Coronary artery (tissue), 2 donors: ENCODE data around the gene FBXW5.

Experiments
- DNase-seq: peaks from one replicate; pipeline ENCODE4 v3.0.0-alpha.2; 2017; ENCODE audit warnings: low spot score
- H3K27ac ChIP-seq, 2 donors: fragments of 200-600 bp; sonication (generic); one replicate each; pipeline ENCODE4 v1.5.1; 2016 to 2019
- H3K4me3 ChIP-seq: fragments of 200-600 bp; sonication (generic); 2 replicates; pipeline ENCODE4 v1.5.1; 2016; ENCODE audit warnings: mild to moderate bottlenecking, moderate library complexity
- TF ChIP-seq, protein P1 (sequence below): fragments of 200-600 bp; sonication (generic); IDR thresholded peaks from one replicate; pipeline ENCODE4 v1.5.1; 2019; ENCODE audit warnings: antibody characterized with exemption

FBXW5 gene

DNA sequence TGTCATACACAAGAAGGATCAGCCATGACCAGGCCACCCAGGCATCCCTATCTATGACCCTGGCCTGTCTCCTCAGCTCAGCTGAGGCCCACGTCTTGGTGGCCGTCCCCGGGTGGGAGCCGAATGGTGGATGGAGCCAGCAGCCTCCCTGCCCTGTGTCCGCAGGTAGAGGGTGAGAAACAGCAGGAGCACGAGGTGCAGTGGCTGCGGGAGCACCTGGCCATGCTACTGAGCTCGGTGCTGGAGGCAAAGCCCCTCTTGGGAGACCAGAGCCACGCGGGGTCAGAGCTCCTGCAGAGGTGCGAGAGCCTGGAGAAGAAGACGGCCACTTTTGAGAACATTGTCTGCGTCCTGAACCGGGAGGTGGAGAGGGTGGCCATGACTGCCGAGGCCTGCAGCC is 24.5 kb downstream of the FBXW5 start:
- no peak for DNase-seq
- Histone ChIP-seq H3K4me3 (no peak overlapping the region), H3K27ac (no peak overlapping the region)
- TF ChIP-seq, protein P1, sequence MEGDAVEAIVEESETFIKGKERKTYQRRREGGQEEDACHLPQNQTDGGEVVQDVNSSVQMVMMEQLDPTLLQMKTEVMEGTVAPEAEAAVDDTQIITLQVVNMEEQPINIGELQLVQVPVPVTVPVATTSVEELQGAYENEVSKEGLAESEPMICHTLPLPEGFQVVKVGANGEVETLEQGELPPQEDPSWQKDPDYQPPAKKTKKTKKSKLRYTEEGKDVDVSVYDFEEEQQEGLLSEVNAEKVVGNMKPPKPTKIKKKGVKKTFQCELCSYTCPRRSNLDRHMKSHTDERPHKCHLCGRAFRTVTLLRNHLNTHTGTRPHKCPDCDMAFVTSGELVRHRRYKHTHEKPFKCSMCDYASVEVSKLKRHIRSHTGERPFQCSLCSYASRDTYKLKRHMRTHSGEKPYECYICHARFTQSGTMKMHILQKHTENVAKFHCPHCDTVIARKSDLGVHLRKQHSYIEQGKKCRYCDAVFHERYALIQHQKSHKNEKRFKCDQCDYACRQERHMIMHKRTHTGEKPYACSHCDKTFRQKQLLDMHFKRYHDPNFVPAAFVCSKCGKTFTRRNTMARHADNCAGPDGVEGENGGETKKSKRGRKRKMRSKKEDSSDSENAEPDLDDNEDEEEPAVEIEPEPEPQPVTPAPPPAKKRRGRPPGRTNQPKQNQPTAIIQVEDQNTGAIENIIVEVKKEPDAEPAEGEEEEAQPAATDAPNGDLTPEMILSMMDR = no peak

DNA sequence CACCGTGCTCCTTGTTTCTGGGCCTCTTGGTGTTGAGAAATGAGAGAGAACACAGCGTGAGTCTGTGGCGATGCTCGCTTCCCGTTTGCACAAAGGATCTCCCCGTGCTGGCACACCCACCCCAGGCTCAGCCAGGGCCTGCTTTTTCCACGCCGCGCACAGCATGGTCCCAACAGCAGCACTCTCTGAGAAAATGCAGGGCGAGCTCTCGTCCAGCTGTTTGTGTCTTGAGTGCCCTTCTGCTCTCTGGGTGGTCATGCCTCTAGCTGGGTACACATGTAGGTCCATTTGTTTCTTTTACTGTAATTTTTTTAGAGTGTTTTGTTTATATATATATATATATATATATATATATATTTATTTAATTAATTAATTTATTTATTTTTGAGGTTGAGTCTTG is 26.6 kb downstream of the FBXW5 start:
- no peak overlapping the region for H3K27ac ChIP-seq
- TF ChIP-seq, protein P1 = no peak
- DNase-seq = no peak

DNA sequence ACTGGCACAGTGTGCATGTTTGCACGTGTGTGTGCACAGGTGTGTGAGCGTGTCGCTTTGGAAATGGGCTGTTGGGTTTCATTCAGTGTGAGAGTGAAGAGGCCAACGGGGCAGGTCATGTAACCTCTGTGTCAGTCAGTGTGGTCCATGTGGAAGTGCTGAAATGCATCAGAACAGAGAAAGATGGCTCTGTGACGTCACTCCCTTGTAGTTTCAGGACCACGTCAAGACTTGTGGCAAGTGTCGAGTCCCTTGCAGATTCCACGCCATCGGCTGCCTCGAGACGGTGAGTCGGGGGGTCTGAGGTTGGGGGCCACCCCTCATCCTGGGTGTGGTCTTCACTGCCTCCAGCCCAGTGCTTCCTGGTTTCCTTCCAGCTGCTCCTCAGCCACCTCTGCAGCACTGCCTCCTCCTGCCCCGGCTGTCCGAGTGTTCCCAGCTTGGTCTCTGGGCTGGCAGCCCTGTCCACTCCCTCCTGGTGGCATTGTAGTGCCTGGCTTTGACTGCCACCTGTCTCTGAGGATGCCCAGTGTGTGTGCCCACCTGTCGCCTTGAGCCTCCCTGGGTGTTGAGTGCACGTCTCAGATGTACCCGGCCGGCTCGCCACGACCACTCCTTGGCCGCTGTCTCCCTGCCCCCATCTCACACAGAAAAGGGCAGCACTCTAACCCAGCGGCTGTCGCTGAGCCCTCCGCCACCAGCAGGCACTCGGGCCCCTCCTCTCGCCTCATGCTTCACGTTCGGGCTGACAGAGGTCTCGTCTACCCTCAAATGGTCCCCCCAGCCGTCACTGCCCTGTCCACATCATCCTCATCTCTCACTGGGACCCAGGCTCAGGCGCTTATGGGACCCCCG is 28.0 kb downstream of the FBXW5 start:
- Histone ChIP-seq H3K4me3 (no peak overlapping the region), H3K27ac (no peak overlapping the region)
- TF ChIP-seq, protein P1 = no peak
- no peak for DNase-seq

More for the DNA sequence above, 26.6 kb downstream of the FBXW5 start:
- no peak overlapping the region for H3K4me3 ChIP-seq

DNA sequence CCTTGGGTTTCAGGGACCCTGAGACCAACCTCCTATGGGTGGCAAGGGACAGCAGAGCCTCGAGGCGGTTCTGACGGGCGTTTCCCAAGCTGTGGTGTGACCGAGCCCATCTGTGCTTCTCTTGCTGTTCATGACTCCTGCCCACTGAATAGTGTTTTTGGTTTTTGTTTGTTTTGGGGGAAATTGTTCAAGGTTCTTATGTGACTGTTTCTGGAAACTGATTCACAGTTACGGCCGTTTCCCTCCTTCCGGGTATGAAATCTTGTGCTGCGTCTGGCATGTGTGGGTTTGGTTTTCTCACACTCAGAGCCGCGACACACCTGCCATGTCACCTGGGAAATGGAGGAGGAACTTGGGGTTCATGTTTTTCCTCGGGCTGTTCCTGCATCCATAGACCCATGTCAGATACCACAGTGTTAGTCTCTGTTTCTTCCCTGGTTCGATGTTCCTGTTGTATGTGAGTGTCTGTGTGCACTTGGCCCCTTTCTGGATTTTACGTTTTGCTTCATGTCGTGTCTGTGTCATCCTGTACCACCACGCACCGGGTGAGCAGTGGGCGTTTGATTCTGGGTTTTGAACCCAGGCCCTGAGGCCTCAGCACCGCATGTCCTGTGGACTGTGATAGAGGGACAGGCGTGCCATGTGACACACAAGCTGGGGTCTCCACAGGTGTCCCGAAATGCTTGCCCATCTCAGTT is 28.8 kb downstream of the FBXW5 start:
- no peak overlapping the region for H3K4me3 ChIP-seq
- TF ChIP-seq, protein P1 = no peak
- no peak for DNase-seq

DNA sequence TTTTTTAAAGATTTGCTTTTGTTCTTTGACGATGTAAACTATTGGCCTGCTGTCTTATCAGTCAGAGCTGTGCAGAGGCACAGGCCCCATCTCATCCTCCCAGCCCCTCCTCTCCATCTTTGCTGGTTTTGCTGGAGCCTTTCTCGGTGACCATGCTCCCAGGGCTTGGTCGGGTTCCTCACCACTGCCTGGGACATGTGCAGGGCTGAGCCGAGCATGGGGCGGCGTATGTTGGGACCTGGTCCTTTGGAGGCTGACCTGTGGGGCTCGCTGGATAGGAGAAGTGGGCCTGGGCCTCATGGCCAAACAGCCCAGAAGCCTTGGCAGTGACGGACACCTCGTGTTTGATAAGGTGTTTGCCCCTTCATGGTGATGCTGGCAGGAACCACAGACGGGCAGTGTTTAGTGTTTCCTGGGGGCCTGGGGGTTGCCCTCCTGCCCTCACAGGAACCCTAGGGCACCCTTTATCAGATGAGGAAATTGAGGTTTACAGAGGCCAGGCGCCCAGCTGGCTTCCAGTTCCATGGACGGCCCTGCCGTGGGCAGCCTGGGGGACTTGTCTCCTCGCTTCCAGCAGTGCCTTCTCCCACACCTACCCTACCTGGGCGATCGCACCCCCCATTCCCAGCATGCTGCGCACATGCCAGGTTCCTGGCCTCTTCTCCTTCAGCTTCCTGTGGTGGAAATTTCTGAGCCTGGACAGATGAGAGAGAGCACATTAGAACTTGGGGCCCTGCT is 30.7 kb downstream of the FBXW5 start:
- TF ChIP-seq, protein P1 = no peak
- Histone ChIP-seq H3K4me3 (no peak overlapping the region), H3K27ac (no peak overlapping the region)
- DNase-seq = no peak

More for the DNA sequence above, 28.8 kb downstream of the FBXW5 start:
- no peak overlapping the region for H3K27ac ChIP-seq

DNA sequence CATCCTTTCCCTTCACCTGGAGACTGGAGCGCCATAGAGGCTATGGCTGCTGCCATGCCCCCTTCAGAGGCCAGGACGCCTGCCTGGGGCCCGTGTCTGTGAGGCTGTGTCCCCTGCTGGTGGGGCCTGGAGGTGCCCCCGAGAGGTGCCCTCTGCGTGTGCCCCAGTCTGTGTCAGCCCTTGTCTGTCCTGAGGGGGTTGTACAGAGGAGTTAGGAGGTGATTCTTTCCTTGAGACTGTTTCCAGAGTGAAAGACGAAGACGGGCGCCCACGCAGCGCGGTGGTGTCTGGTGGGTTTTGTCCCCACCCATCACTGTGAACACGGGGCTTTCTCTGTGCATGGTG is 33.7 kb downstream of the FBXW5 start:
- Histone ChIP-seq H3K4me3 (no peak overlapping the region), H3K27ac (no peak overlapping the region)
- TF ChIP-seq, protein P1 = no peak
- DNase-seq = no peak
